ENCODE measurements around the gene CLIC6.
"Not testable (repeated sequence)": the region's sequence is repeated elsewhere in the genome, so short reads cannot be mapped to it uniquely, and the experiment has no call there.

CLIC6 gene

GRCh38 chr21:34700605-34701004 lies 31.8 kb downstream of the CLIC6 start:
- Histone ChIP-seq H3K27me3 (ENCODE audit: control insufficient read depth, insufficient read depth, low read length) (no peaks in the 10 kb centered on the region), H3K27ac (ENCODE audit: low read depth, low read length) (no peak overlapping the region), H3K9ac (ENCODE audit: low read length) (no peak overlapping the region), H3K36me3 (ENCODE audit: control insufficient read depth, insufficient read depth, low read length) (no peaks in the 10 kb centered on the region), H3K4me3 (ENCODE audit: low read length) (no peak overlapping the region), H3K4me1 (ENCODE audit: control insufficient read depth, insufficient read depth, low read length) (no peaks in the 10 kb centered on the region)

- no peak overlapping the region for H3K4me3 ChIP-seq (ENCODE audit: low read length)
- no peak overlapping the region for H3K9ac ChIP-seq (ENCODE audit: low read length)
- H3K27ac ChIP-seq (ENCODE audit: low read depth, low read length), result no peak overlapping the region
- H3K4me1 ChIP-seq (ENCODE audit: control insufficient read depth, insufficient read depth, low read length), result no peaks in the 10 kb centered on the region
- no peaks in the 10 kb centered on the region for H3K36me3 ChIP-seq (ENCODE audit: control insufficient read depth, insufficient read depth, low read length)
- H3K27me3 ChIP-seq (ENCODE audit: control insufficient read depth, insufficient read depth, low read length), result no peaks in the 10 kb centered on the region
These were observed 32.9 kb downstream of the CLIC6 start for GRCh38 chr21:34701726-34702125.

- Histone ChIP-seq H3K27ac (ENCODE audit: low read depth, low read length) (no peak overlapping the region), H3K4me1 (ENCODE audit: control insufficient read depth, insufficient read depth, low read length) (no peaks in the 10 kb centered on the region), H3K9ac (ENCODE audit: low read length) (no peak overlapping the region), H3K4me3 (ENCODE audit: low read length) (no peak overlapping the region), H3K36me3 (ENCODE audit: control insufficient read depth, insufficient read depth, low read length) (no peaks in the 10 kb centered on the region), H3K27me3 (ENCODE audit: control insufficient read depth, insufficient read depth, low read length) (no peaks in the 10 kb centered on the region)
These were observed 33.8 kb downstream of the CLIC6 start for GRCh38 chr21:34702341-34703170.

GRCh38 chr21:34703571-34703970 lies 34.8 kb downstream of the CLIC6 start:
- H3K36me3 ChIP-seq (ENCODE audit: control insufficient read depth, insufficient read depth, low read length), result no peaks in the 10 kb centered on the region
- no peaks in the 10 kb centered on the region for H3K27me3 ChIP-seq (ENCODE audit: control insufficient read depth, insufficient read depth, low read length)
- no peaks in the 10 kb centered on the region for H3K4me1 ChIP-seq (ENCODE audit: control insufficient read depth, insufficient read depth, low read length)
- H3K4me3 ChIP-seq (ENCODE audit: low read length), result no peak overlapping the region
- no peak overlapping the region for H3K9ac ChIP-seq (ENCODE audit: low read length)
- no peak overlapping the region for H3K27ac ChIP-seq (ENCODE audit: low read depth, low read length)

GRCh38 chr21:34704119-34704518 lies 35.3 kb downstream of the CLIC6 start:
- no peak overlapping the region for H3K4me3 ChIP-seq (ENCODE audit: low read length)
- no peak overlapping the region for H3K9ac ChIP-seq (ENCODE audit: low read length)
- no peaks in the 10 kb centered on the region for H3K4me1 ChIP-seq (ENCODE audit: control insufficient read depth, insufficient read depth, low read length)
- H3K36me3 ChIP-seq (ENCODE audit: control insufficient read depth, insufficient read depth, low read length), result no peaks in the 10 kb centered on the region
- no peak overlapping the region for H3K27ac ChIP-seq (ENCODE audit: low read depth, low read length)
- H3K27me3 ChIP-seq (ENCODE audit: control insufficient read depth, insufficient read depth, low read length), result no peaks in the 10 kb centered on the region

- H3K9ac ChIP-seq (ENCODE audit: low read length), result no peak overlapping the region
- H3K36me3 ChIP-seq (ENCODE audit: control insufficient read depth, insufficient read depth, low read length), result no peaks in the 10 kb centered on the region
- no peaks in the 10 kb centered on the region for H3K27me3 ChIP-seq (ENCODE audit: control insufficient read depth, insufficient read depth, low read length)
- no peak overlapping the region for H3K27ac ChIP-seq (ENCODE audit: low read depth, low read length)
- H3K4me1 ChIP-seq (ENCODE audit: control insufficient read depth, insufficient read depth, low read length), result no peaks in the 10 kb centered on the region
- H3K4me3 ChIP-seq (ENCODE audit: low read length), result no peak overlapping the region
These were observed 36.2 kb downstream of the CLIC6 start for GRCh38 chr21:34705011-34705410.

GRCh38 chr21:34706337-34706736 lies 37.5 kb downstream of the CLIC6 start:
- Histone ChIP-seq H3K9ac (ENCODE audit: low read length) (no peak overlapping the region), H3K27ac (ENCODE audit: low read depth, low read length) (no peak overlapping the region), H3K27me3 (ENCODE audit: control insufficient read depth, insufficient read depth, low read length) (no peaks in the 10 kb centered on the region), H3K36me3 (ENCODE audit: control insufficient read depth, insufficient read depth, low read length) (no peaks in the 10 kb centered on the region), H3K4me3 (ENCODE audit: low read length) (no peak overlapping the region), H3K4me1 (ENCODE audit: control insufficient read depth, insufficient read depth, low read length) (no peaks in the 10 kb centered on the region)

- H3K4me3 ChIP-seq (ENCODE audit: low read length), result no peak overlapping the region
- H3K27ac ChIP-seq (ENCODE audit: low read depth, low read length), result no peak overlapping the region
- no peaks in the 10 kb centered on the region for H3K27me3 ChIP-seq (ENCODE audit: control insufficient read depth, insufficient read depth, low read length)
- no peaks in the 10 kb centered on the region for H3K36me3 ChIP-seq (ENCODE audit: control insufficient read depth, insufficient read depth, low read length)
- no peaks in the 10 kb centered on the region for H3K4me1 ChIP-seq (ENCODE audit: control insufficient read depth, insufficient read depth, low read length)
- no peak overlapping the region for H3K9ac ChIP-seq (ENCODE audit: low read length)
These were observed 39.1 kb downstream of the CLIC6 start for GRCh38 chr21:34707876-34708325.

GRCh38 chr21:34713621-34714020 lies 44.8 kb downstream of the CLIC6 start:
- Histone ChIP-seq H3K9ac (ENCODE audit: low read length) (no peak overlapping the region), H3K4me1 (ENCODE audit: control insufficient read depth, insufficient read depth, low read length) (no peaks in the 10 kb centered on the region), H3K36me3 (ENCODE audit: control insufficient read depth, insufficient read depth, low read length) (no peaks in the 10 kb centered on the region), H3K27me3 (ENCODE audit: control insufficient read depth, insufficient read depth, low read length) (no peaks in the 10 kb centered on the region), H3K27ac (ENCODE audit: low read depth, low read length) (no peak overlapping the region), H3K4me3 (ENCODE audit: low read length) (no peak overlapping the region)

- Histone ChIP-seq H3K9ac (ENCODE audit: low read length) (no peak overlapping the region), H3K27ac (ENCODE audit: low read depth, low read length) (no peak overlapping the region), H3K36me3 (ENCODE audit: control insufficient read depth, insufficient read depth, low read length) (no peaks in the 10 kb centered on the region), H3K27me3 (ENCODE audit: control insufficient read depth, insufficient read depth, low read length) (no peaks in the 10 kb centered on the region), H3K4me3 (ENCODE audit: low read length) (no peak overlapping the region), H3K4me1 (ENCODE audit: control insufficient read depth, insufficient read depth, low read length) (no peaks in the 10 kb centered on the region)
These were observed 46.7 kb downstream of the CLIC6 start for GRCh38 chr21:34715518-34715917.

GRCh38 chr21:34715985-34716596 lies 47.3 kb downstream of the CLIC6 start:
- H3K27me3 ChIP-seq (ENCODE audit: control insufficient read depth, insufficient read depth, low read length), result no peaks in the 10 kb centered on the region
- no peak overlapping the region for H3K27ac ChIP-seq (ENCODE audit: low read depth, low read length)
- no peaks in the 10 kb centered on the region for H3K4me1 ChIP-seq (ENCODE audit: control insufficient read depth, insufficient read depth, low read length)
- H3K4me3 ChIP-seq (ENCODE audit: low read length), result no peak overlapping the region
- H3K36me3 ChIP-seq (ENCODE audit: control insufficient read depth, insufficient read depth, low read length), result no peaks in the 10 kb centered on the region
- H3K9ac ChIP-seq (ENCODE audit: low read length), result no peak overlapping the region

- H3K36me3 ChIP-seq (ENCODE audit: control insufficient read depth, insufficient read depth, low read length); H3K4me3 ChIP-seq (ENCODE audit: low read length); H3K4me1 ChIP-seq (ENCODE audit: control insufficient read depth, insufficient read depth, low read length); H3K27me3 ChIP-seq (ENCODE audit: control insufficient read depth, insufficient read depth, low read length); H3K9ac ChIP-seq (ENCODE audit: low read length); H3K27ac ChIP-seq (ENCODE audit: low read depth, low read length): not testable (repeated sequence)
These were observed 49.7 kb downstream of the CLIC6 start for GRCh38 chr21:34718529-34718928.

Measured in rectal smooth muscle tissue (tissue), 1 donor.